Panc1 (cell line): ENCODE data around the gene ABCB6. TPM values are rescaled to one million over a fixed set of nuclear protein-coding genes. Genes with fewer than 3 reads are reported as not detected.

Experiments used
- ATAC-seq: fragments of 200-7000 bp; cut with Tn5 transposase; 2 replicates; pipeline ENCODE4 v1.9.1; 2020; ENCODE audit warnings: mild to moderate bottlenecking, moderate library complexity
- BruUV-seq: library from RNA; stranded (reverse); fragments of 400-500 nt; replicated peaks from 2 replicates; lab custom pipeline; 2021; lab: Mats Ljungman, UMichigan
- CTCF ChIA-PET: fragments of 300-600 bp; sonication (Branson Sonifier 250); formaldehyde crosslinking; loops from one replicate; lab custom pipeline; 2022; ENCODE audit warnings: antibody characterized with exemption; lab: Charles Lee
- POLR2A ChIA-PET: fragments of 300-600 bp; sonication (Branson Sonifier 250); formaldehyde crosslinking; loops from one replicate; lab custom pipeline; 2022; ENCODE audit warnings: antibody characterized with exemption; lab: Charles Lee
- DNase-seq: peaks from one replicate; pipeline ENCODE4 v3.0.0-alpha.2; 2010; ENCODE audit warnings: low read depth, low spot score
- H3K27ac ChIP-seq: 2 replicates; pipeline ENCODE4 v1.5.1; 2011; ENCODE audit warnings: mild to moderate bottlenecking, low read length, inconsistent platforms
- H3K27me3 ChIP-seq: fragments of 200-500 bp; sonication (Bioruptor generic); 2 replicates; pipeline ENCODE4 v1.6.0; 2014; ENCODE audit warnings: low read length, inconsistent platforms; ENCODE audit not compliant: control insufficient read depth, insufficient read depth
- H3K36me3 ChIP-seq: fragments of 200-500 bp; sonication (Bioruptor generic); 2 replicates; pipeline ENCODE4 v1.5.1; 2014; ENCODE audit warnings: inconsistent platforms, mild to moderate bottlenecking, low read length, moderate library complexity; ENCODE audit not compliant: control insufficient read depth, insufficient read depth
- H3K4me1 ChIP-seq: 2 replicates; pipeline ENCODE4 v1.5.1; 2011; ENCODE audit warnings: inconsistent platforms, mild to moderate bottlenecking, low read length, moderate library complexity; ENCODE audit not compliant: control insufficient read depth, insufficient read depth
- H3K4me3 ChIP-seq, 2 experiments: 2 replicates each; pipeline ENCODE4 v1.5.1; 2011 to 2012; ENCODE audit warnings: low read depth in 2 of 2, low read length in 2 of 2, mild to moderate bottlenecking in 2 of 2, inconsistent platforms in 1 of 2, moderate library complexity in 1 of 2
- H3K9me3 ChIP-seq: fragments of 200-500 bp; sonication (Bioruptor generic); 2 replicates; pipeline ENCODE4 v1.5.1; 2014; ENCODE audit warnings: low read depth, mild to moderate bottlenecking, inconsistent platforms, low read length, moderate library complexity; ENCODE audit not compliant: control insufficient read depth, insufficient read depth
- POLR2AphosphoS5 ChIP-seq: IDR thresholded peaks from 2 replicates; pipeline ENCODE4 v1.6.1; 2012; ENCODE audit warnings: mild to moderate bottlenecking, low read depth, low read length, moderate library complexity
- SIN3A ChIP-seq: IDR thresholded peaks from 2 replicates; pipeline ENCODE4 v1.6.1; 2012; ENCODE audit warnings: low read depth, mild to moderate bottlenecking, low read length, moderate library complexity, borderline replicate concordance; ENCODE audit not compliant: insufficient read depth
- TCF7L2 ChIP-seq: IDR thresholded peaks from 2 replicates; pipeline ENCODE4 v1.6.1; 2011; ENCODE audit warnings: mild to moderate bottlenecking, low read depth, low read length, inconsistent platforms
- in situ Hi-C: cut with HindIII; loops from 2 replicates; pipeline ENCODE4 v1.10.0; 2016; ENCODE audit warnings: low sequenced_read_pairs, low pct_unique_long_range_greater_than_20kb
- intact Hi-C: fragments of 100-400 bp; cut with micrococcal nuclease; formaldehyde crosslinking; loops from one replicate; pipeline ENCODE4 v1.10.0; 2022; ENCODE audit not compliant: unreplicated experiment
- total RNA-seq: library from RNA; stranded (reverse); gene quantifications from one replicate; pipeline ENCODE4 v1.2.1, GENCODE V29; 2021; ENCODE audit not compliant: unreplicated experiment
- TF ChIP-seq, protein P1 (sequence below): fragments of 450-650 bp; IDR thresholded peaks from 2 replicates; pipeline ENCODE4 v1.5.1; 2017; ENCODE audit warnings: mild to moderate bottlenecking
- TF ChIP-seq, protein P2 (sequence below), 2 experiments: IDR thresholded peaks; 2 replicates each; pipeline ENCODE4 v1.6.1; 2011 to 2012; ENCODE audit warnings: low read depth in 2 of 2, control low read depth in 1 of 2, low read length in 1 of 2, mild to moderate bottlenecking in 1 of 2, moderate library complexity in 1 of 2; ENCODE audit not compliant: insufficient read depth in 1 of 2

The ABCB6 gene
- total RNA-seq, 1 experiment from 2014 or later: 19.0 TPM

DNA sequence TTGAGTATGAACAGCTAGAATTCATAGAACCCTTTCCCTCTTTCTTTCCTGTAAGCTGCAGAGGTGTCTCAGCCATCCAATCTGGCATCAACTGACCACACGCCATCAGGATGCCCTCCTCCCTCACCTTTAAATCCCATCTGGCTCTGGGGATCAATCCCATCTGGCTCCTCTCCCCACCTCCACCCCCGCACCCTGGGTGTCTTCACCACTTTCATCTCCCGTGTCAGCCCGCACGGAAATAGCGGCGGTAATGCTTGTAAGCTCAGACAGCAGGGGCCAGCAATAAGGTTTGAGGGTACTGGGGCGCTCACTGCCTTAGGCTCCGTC is 33.8 kb upstream of the ABCB6 start:
- in situ Hi-C loops (no loop called here), intact Hi-C loops (no loop called here)
- CTCF ChIA-PET: interaction anchor here (0.7 to 1.0 kb wide), 2 partner anchors 42 to 272 kb away, joined by 9 to 14 read pairs; no protein-coding TSS in a partner anchor
- H3K36me3 ChIP-seq: no peaks in the 10 kb centered on the region; the same call in 1 of the 2 replicates
- DNase-seq (no peak), ATAC-seq (no peak)
- TF ChIP-seq TCF7L2: no peak
- TF ChIP-seq, protein P1, sequence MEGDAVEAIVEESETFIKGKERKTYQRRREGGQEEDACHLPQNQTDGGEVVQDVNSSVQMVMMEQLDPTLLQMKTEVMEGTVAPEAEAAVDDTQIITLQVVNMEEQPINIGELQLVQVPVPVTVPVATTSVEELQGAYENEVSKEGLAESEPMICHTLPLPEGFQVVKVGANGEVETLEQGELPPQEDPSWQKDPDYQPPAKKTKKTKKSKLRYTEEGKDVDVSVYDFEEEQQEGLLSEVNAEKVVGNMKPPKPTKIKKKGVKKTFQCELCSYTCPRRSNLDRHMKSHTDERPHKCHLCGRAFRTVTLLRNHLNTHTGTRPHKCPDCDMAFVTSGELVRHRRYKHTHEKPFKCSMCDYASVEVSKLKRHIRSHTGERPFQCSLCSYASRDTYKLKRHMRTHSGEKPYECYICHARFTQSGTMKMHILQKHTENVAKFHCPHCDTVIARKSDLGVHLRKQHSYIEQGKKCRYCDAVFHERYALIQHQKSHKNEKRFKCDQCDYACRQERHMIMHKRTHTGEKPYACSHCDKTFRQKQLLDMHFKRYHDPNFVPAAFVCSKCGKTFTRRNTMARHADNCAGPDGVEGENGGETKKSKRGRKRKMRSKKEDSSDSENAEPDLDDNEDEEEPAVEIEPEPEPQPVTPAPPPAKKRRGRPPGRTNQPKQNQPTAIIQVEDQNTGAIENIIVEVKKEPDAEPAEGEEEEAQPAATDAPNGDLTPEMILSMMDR: no peak
- no peak for TF ChIP-seq POLR2AphosphoS5
- no peak for TF ChIP-seq SIN3A
- TF ChIP-seq, protein P2, sequence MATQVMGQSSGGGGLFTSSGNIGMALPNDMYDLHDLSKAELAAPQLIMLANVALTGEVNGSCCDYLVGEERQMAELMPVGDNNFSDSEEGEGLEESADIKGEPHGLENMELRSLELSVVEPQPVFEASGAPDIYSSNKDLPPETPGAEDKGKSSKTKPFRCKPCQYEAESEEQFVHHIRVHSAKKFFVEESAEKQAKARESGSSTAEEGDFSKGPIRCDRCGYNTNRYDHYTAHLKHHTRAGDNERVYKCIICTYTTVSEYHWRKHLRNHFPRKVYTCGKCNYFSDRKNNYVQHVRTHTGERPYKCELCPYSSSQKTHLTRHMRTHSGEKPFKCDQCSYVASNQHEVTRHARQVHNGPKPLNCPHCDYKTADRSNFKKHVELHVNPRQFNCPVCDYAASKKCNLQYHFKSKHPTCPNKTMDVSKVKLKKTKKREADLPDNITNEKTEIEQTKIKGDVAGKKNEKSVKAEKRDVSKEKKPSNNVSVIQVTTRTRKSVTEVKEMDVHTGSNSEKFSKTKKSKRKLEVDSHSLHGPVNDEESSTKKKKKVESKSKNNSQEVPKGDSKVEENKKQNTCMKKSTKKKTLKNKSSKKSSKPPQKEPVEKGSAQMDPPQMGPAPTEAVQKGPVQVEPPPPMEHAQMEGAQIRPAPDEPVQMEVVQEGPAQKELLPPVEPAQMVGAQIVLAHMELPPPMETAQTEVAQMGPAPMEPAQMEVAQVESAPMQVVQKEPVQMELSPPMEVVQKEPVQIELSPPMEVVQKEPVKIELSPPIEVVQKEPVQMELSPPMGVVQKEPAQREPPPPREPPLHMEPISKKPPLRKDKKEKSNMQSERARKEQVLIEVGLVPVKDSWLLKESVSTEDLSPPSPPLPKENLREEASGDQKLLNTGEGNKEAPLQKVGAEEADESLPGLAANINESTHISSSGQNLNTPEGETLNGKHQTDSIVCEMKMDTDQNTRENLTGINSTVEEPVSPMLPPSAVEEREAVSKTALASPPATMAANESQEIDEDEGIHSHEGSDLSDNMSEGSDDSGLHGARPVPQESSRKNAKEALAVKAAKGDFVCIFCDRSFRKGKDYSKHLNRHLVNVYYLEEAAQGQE (IDR thresholded peaks at IDR 0.05; ENCODE audit: insufficient read depth in 1 of 2, low read depth in 2 of 2, low read length in 1 of 2): no peak
- peaks cover 8% of the 10 kb centered on the region for H3K27me3 ChIP-seq
- no peak overlapping the region for H3K27ac ChIP-seq
- H3K9me3 ChIP-seq: no peaks in the 10 kb centered on the region
- no TSS peak for BruUV-seq
- POLR2A ChIA-PET: interaction anchor here (0.6 kb wide), 1 partner anchor 21 kb away, joined by 5 read pairs; no protein-coding TSS in a partner anchor
- H3K4me1 ChIP-seq: peaks cover 37% of the 10 kb centered on the region
- H3K4me3 ChIP-seq: peak overlapping the region; percentile 49 to 68; a peak in 1 of 4 replicates

DNA sequence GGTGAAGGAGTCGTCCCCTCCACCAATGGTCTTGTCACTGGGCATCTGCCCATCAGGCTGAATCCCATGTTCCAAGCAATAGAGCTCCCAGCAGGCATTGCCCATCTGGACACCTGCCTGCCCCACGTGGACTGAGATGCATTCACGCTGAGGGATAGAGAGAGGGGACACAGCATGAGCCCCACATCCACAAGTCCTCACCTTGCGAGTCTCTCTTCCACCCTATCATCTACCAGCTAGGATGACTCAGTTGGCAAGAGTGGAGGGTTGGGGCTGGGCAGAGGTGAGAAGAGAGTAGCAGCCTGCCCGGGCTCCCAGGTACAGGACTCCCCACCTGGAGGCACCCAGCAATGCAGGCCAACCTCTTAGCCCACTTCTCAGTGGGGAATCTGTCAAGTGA is 33.3 kb upstream of the ABCB6 start:
- no TSS peak for BruUV-seq
- Histone ChIP-seq H3K27ac (no peak overlapping the region), H3K4me1 (peaks cover 37% of the 10 kb centered on the region), H3K36me3 (no peaks in the 10 kb centered on the region; the same call in 1 of the 2 replicates), H3K27me3 (peaks cover 8% of the 10 kb centered on the region), H3K9me3 (no peaks in the 10 kb centered on the region), H3K4me3 (no peak overlapping the region)
- TF ChIP-seq SIN3A (no peak), TCF7L2 (no peak), POLR2AphosphoS5 (no peak)
- TF ChIP-seq, protein P2 (IDR thresholded peaks at IDR 0.05; ENCODE audit: insufficient read depth in 1 of 2, low read depth in 2 of 2, low read length in 1 of 2): no peak
- TF ChIP-seq, protein P1: no peak
- ChIA-PET CTCF (interaction anchor here (0.6 to 0.7 kb wide), 2 partner anchors 136 to 272 kb away, joined by 3 to 9 read pairs; partner anchors contain the start of gene DNPEP), POLR2A (no interaction called here)
- in situ Hi-C loops: no loop called here
- no peak for ATAC-seq
- intact Hi-C loops: no loop called here
- DNase-seq: no peak
